ENCODE data around the gene SLC2A4RG. TPM values are rescaled to one million over a fixed set of nuclear protein-coding genes. Genes with fewer than 3 reads are reported as not detected.

The SLC2A4RG gene
- total RNA-seq, 1 donor from 2014 or later: 65.6 TPM

DNA sequence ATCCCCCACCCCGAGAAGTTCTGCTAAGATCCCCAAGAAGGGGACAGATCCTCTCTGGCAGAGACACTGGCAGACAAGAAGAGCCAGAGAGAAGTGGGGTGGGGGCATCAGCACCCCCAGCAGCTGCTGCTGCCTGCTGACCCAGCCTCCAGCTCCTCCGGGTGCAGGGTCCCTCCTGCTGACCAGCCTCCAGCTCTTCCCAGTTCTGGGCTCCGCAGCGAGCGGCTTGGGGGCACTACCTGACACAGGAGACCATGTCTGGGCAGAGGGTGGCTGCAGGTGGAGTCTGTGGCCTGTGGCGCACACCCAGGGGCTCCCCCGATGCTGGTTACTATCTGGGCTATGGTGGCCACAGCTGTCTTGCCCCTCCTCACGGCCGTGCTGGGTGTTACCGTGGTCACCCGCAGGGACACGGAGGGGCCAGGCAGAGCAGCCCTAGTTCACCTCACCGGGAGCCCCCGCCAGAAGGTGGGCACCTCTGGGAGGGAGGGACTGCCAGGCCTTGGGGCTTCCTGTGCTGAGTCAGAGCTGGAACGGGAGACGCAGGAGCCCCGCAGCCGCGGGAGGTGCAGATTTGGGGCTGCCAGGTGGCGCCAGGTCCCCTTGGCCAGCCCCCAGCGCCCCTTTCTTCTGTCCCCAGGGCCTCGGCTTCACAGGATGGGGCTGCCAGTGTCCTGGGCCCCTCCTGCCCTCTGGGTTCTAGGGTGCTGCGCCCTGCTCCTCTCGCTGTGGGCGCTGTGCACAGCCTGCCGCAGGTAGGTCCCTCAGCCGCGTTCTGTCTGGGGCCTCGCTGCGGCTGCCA lies 2.5 kb upstream of the SLC2A4RG start:
- TF ChIP-seq, protein P1, sequence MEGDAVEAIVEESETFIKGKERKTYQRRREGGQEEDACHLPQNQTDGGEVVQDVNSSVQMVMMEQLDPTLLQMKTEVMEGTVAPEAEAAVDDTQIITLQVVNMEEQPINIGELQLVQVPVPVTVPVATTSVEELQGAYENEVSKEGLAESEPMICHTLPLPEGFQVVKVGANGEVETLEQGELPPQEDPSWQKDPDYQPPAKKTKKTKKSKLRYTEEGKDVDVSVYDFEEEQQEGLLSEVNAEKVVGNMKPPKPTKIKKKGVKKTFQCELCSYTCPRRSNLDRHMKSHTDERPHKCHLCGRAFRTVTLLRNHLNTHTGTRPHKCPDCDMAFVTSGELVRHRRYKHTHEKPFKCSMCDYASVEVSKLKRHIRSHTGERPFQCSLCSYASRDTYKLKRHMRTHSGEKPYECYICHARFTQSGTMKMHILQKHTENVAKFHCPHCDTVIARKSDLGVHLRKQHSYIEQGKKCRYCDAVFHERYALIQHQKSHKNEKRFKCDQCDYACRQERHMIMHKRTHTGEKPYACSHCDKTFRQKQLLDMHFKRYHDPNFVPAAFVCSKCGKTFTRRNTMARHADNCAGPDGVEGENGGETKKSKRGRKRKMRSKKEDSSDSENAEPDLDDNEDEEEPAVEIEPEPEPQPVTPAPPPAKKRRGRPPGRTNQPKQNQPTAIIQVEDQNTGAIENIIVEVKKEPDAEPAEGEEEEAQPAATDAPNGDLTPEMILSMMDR (IDR thresholded peaks at IDR 0.05; ENCODE audit: insufficient read depth, low read depth, low read length): no peak
- no peak for TF ChIP-seq EZH2 (IDR thresholded peaks at IDR 0.05; ENCODE audit: insufficient read depth, low read length)
- Mint-ChIP-seq H3K4me3 (ENCODE audit: unreplicated experiment) (no peak overlapping the region), H3K9me3 (ENCODE audit: unreplicated experiment) (no peaks in the 10 kb centered on the region), H3K27me3 (ENCODE audit: low read depth, unreplicated experiment) (no peaks in the 10 kb centered on the region), H3K4me1 (ENCODE audit: low read depth, unreplicated experiment) (no peaks in the 10 kb centered on the region), H3K27ac (ENCODE audit: unreplicated experiment) (no peak overlapping the region), H3K36me3 (ENCODE audit: low read depth, unreplicated experiment) (peaks cover 12% of the 10 kb centered on the region)
- DNase-seq (ENCODE audit: low read depth) (no peak), FAIRE-seq (no peak)
- Histone ChIP-seq H3K9ac (ENCODE audit: low read length) (no peak overlapping the region), H3K4me1 (ENCODE audit: insufficient read depth, low read length) (peaks cover 15% of the 10 kb centered on the region), H3K9me3 (ENCODE audit: insufficient read depth, low read depth, low read length) (no peaks in the 10 kb centered on the region), H3K36me3 (ENCODE audit: insufficient read depth, low read length) (no peaks in the 10 kb centered on the region), H3K27me3 (ENCODE audit: insufficient read depth, low read length) (no peaks in the 10 kb centered on the region), H3K79me2 (ENCODE audit: insufficient read depth, low read length) (peaks cover 16% of the 10 kb centered on the region), H3K4me3 (ENCODE audit: insufficient read depth, low read depth, low read length) (no peak overlapping the region), H2AFZ (ENCODE audit: low read depth, low read length) (no peak overlapping the region), H4K20me1 (ENCODE audit: insufficient read depth, low read length) (peaks cover 52% of the 10 kb centered on the region), H3K27ac (ENCODE audit: low read depth, low read length) (no peak overlapping the region), H3K4me2 (ENCODE audit: low read length) (no peak overlapping the region)

DNA sequence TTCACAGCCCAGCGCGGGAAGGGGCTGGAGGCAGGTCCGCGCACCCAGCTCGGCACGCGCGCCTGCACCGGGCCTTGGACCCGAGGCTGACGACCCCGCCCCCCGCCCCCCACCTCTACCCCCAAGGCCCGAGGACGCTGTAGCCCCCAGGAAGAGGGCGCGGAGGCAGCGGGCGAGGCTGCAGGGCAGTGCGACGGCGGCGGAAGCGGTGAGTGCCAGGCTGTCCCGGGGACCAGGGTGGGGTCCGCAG lies 2.0 kb upstream of the SLC2A4RG start:
- FAIRE-seq: no peak
- TF ChIP-seq EZH2 (IDR thresholded peaks at IDR 0.05; ENCODE audit: insufficient read depth, low read length): no peak
- TF ChIP-seq, protein P1 (IDR thresholded peaks at IDR 0.05; ENCODE audit: insufficient read depth, low read depth, low read length): no peak
- no peak overlapping the region for H3K4me3 Mint-ChIP-seq (ENCODE audit: unreplicated experiment)
- no peaks in the 10 kb centered on the region for H3K9me3 ChIP-seq (ENCODE audit: insufficient read depth, low read depth, low read length)
- no peak overlapping the region for H3K27ac Mint-ChIP-seq (ENCODE audit: unreplicated experiment)
- no peak overlapping the region for H3K9ac ChIP-seq (ENCODE audit: low read length)
- H3K27me3 Mint-ChIP-seq (ENCODE audit: low read depth, unreplicated experiment): no peaks in the 10 kb centered on the region
- no peak overlapping the region for H3K4me3 ChIP-seq (ENCODE audit: insufficient read depth, low read depth, low read length)
- peaks cover 47% of the 10 kb centered on the region for H4K20me1 ChIP-seq (ENCODE audit: insufficient read depth, low read length)
- H3K4me1 ChIP-seq (ENCODE audit: insufficient read depth, low read length): peaks cover 15% of the 10 kb centered on the region
- no peaks in the 10 kb centered on the region for H3K36me3 ChIP-seq (ENCODE audit: insufficient read depth, low read length)
- H2AFZ ChIP-seq (ENCODE audit: low read depth, low read length): no peak overlapping the region
- no peaks in the 10 kb centered on the region for H3K4me1 Mint-ChIP-seq (ENCODE audit: low read depth, unreplicated experiment)
- H3K9me3 Mint-ChIP-seq (ENCODE audit: unreplicated experiment): no peaks in the 10 kb centered on the region
- H3K27ac ChIP-seq (ENCODE audit: low read depth, low read length): no peak overlapping the region
- peaks cover 12% of the 10 kb centered on the region for H3K79me2 ChIP-seq (ENCODE audit: insufficient read depth, low read length)
- peaks cover 12% of the 10 kb centered on the region for H3K36me3 Mint-ChIP-seq (ENCODE audit: low read depth, unreplicated experiment)
- H3K4me2 ChIP-seq (ENCODE audit: low read length): no peak overlapping the region
- DNase-seq (ENCODE audit: low read depth): no peak
- no peaks in the 10 kb centered on the region for H3K27me3 ChIP-seq (ENCODE audit: insufficient read depth, low read length)

DNA sequence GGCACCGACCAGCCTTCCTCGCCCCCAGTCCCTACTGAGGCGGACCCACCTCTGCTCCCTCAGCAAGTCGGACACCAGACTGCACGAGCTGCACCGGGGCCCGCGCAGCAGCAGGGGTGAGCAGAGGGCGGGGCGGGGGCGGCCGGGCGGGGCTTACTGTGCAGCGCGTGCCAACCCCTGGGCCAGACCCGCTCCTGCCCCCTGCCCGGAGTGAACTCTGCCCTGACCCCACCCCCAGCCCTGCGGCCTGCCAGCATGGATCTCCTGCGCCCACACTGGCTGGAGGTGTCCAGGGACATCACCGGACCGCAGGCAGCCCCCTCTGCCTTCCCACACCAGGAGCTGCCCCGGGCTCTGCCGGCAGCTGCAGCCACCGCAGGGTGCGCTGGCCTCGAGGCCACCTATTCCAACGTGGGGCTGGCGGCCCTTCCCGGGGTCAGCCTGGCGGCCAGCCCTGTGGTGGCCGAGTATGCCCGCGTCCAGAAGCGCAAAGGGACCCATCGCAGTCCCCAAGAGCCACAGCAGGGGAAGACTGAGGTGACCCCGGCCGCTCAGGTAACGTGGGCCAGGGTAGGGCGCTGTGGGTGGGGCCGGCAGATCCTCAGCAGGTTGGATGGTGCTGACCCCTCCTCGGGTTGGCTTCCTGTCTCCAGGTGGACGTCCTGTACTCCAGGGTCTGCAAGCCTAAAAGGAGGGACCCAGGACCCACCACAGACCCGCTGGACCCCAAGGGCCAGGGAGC lies 1.5 kb upstream of the SLC2A4RG start:
- Histone ChIP-seq H3K4me3 (ENCODE audit: insufficient read depth, low read depth, low read length) (no peak overlapping the region), H3K4me1 (ENCODE audit: insufficient read depth, low read length) (peaks cover 15% of the 10 kb centered on the region), H3K9me3 (ENCODE audit: insufficient read depth, low read depth, low read length) (no peaks in the 10 kb centered on the region), H3K27me3 (ENCODE audit: insufficient read depth, low read length) (no peaks in the 10 kb centered on the region), H3K36me3 (ENCODE audit: insufficient read depth, low read length) (no peaks in the 10 kb centered on the region), H3K4me2 (ENCODE audit: low read length) (no peak overlapping the region), H4K20me1 (ENCODE audit: insufficient read depth, low read length) (peaks cover 42% of the 10 kb centered on the region), H2AFZ (ENCODE audit: low read depth, low read length) (no peak overlapping the region), H3K79me2 (ENCODE audit: insufficient read depth, low read length) (peaks cover 8% of the 10 kb centered on the region), H3K9ac (ENCODE audit: low read length) (no peak overlapping the region), H3K27ac (ENCODE audit: low read depth, low read length) (no peak overlapping the region)
- Mint-ChIP-seq H3K9me3 (ENCODE audit: unreplicated experiment) (no peaks in the 10 kb centered on the region), H3K36me3 (ENCODE audit: low read depth, unreplicated experiment) (peaks cover 12% of the 10 kb centered on the region), H3K27me3 (ENCODE audit: low read depth, unreplicated experiment) (no peaks in the 10 kb centered on the region), H3K4me1 (ENCODE audit: low read depth, unreplicated experiment) (no peaks in the 10 kb centered on the region), H3K27ac (ENCODE audit: unreplicated experiment) (no peak overlapping the region), H3K4me3 (ENCODE audit: unreplicated experiment) (no peak overlapping the region)
- DNase-seq (ENCODE audit: low read depth): no peak
- no peak for FAIRE-seq
- TF ChIP-seq, protein P1 (IDR thresholded peaks at IDR 0.05; ENCODE audit: insufficient read depth, low read depth, low read length): no peak
- TF ChIP-seq EZH2 (IDR thresholded peaks at IDR 0.05; ENCODE audit: insufficient read depth, low read length): no peak
